ENCODE results near the gene NEK8. TPM values are rescaled to one million over a fixed set of nuclear protein-coding genes. Genes with fewer than 3 reads are reported as not detected.

The NEK8 gene
- polyA plus RNA-seq, 3 donors, result 2.7 to 9.6 (median 3.1) TPM

DNA sequence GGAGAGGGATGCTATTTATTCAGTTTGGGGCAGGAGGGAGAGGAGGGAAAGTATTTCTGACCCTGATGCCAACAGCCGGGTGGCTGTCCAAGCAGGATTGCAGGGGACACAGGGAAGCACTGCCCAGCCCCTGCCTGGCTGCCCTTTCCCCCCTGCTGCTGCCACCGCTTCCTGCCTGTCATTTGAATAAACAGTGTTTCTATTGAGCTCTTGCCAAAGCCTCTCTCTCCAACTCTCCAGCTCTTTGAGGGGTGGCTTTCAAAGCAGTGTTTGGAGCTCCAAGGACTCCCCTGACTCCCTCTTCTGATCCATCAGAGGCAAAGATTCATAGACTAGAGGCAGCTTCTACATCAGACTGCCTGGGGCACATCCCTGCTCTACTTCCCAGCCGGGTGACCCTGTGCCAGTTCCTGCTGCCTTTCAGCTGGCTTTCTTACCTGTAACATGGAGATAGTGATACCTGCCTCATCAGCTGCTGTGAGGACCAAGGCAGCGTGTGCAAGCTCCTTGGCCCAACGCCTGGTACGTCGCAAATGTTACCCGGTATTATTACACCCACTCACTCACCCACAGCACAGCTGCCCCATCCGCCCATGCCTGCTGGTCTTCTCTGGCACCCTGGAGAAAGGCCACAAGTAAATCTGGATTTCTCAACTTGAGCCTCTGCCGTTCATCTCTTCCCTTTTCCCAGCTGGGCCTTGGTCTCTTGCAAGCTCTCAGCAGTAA, 26.4 kb upstream of the NEK8 start:
- intact Hi-C loops (cut with micrococcal nuclease), result no loop called here
- no peak overlapping the region for H3K4me3 Mint-ChIP-seq
- DNase-seq, result no peak
- no peak overlapping the region for H3K9ac ChIP-seq (ENCODE audit: insufficient read depth, low read length, poor library complexity, severe bottlenecking)
- H3K36me3 ChIP-seq (replicated peaks in 1 of 2; ENCODE audit: control insufficient read depth in 1 of 2, insufficient read depth in 2 of 2, low read length in 2 of 2), result peaks cover 73 to 86% of the 10 kb centered on the region in 2 donors
- H3K9me3 ChIP-seq (replicated peaks in 1 of 2; ENCODE audit: control insufficient read depth in 1 of 2, insufficient read depth in 1 of 2, low read length in 2 of 2), result no peaks in the 10 kb centered on the region
- peaks cover 1% of the 10 kb centered on the region for H3K4me1 Mint-ChIP-seq
- no peak overlapping the region for H2AFZ ChIP-seq (ENCODE audit: insufficient read depth, low read depth, low read length, poor library complexity, severe bottlenecking)
- peaks cover 19% of the 10 kb centered on the region for H4K20me1 ChIP-seq (ENCODE audit: insufficient read depth, low read length)
- TF ChIP-seq, protein P1, sequence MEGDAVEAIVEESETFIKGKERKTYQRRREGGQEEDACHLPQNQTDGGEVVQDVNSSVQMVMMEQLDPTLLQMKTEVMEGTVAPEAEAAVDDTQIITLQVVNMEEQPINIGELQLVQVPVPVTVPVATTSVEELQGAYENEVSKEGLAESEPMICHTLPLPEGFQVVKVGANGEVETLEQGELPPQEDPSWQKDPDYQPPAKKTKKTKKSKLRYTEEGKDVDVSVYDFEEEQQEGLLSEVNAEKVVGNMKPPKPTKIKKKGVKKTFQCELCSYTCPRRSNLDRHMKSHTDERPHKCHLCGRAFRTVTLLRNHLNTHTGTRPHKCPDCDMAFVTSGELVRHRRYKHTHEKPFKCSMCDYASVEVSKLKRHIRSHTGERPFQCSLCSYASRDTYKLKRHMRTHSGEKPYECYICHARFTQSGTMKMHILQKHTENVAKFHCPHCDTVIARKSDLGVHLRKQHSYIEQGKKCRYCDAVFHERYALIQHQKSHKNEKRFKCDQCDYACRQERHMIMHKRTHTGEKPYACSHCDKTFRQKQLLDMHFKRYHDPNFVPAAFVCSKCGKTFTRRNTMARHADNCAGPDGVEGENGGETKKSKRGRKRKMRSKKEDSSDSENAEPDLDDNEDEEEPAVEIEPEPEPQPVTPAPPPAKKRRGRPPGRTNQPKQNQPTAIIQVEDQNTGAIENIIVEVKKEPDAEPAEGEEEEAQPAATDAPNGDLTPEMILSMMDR (IDR thresholded peaks at IDR 0.05), result no peak
- WGBS (ENCODE audit: insufficient coverage), result 90% methylated on average over 9 of the region's 10 CpGs
- no peaks in the 10 kb centered on the region for H3K9me3 Mint-ChIP-seq
- H3K4me1 ChIP-seq (ENCODE audit: control insufficient read depth in 1 of 2, insufficient read depth in 2 of 2, low read length in 2 of 2), result no peaks in the 10 kb centered on the region
- peaks cover 81 to 84% of the 10 kb centered on the region in 2 donors for H3K36me3 Mint-ChIP-seq
- H3K27ac ChIP-seq (ENCODE audit: low read depth in 1 of 2, low read length in 2 of 2), result no peak overlapping the region
- no peak overlapping the region for H3K4me3 ChIP-seq (replicated peaks in 1 of 3; ENCODE audit: low read depth in 2 of 3, low read length in 3 of 3)
- H3K27ac Mint-ChIP-seq, result peak overlapping the region in 2 of 7 donors; percentile 6 to 35
- H3K27me3 ChIP-seq (ENCODE audit: control insufficient read depth in 2 of 2, insufficient read depth in 2 of 2, low read length in 2 of 2), result no peaks in the 10 kb centered on the region
- H3K4me2 ChIP-seq (replicated peaks; ENCODE audit: extremely low read depth, low read length, poor library complexity, severe bottlenecking), result no peak overlapping the region
- H3K79me2 ChIP-seq (ENCODE audit: insufficient read depth, low read length), result no peaks in the 10 kb centered on the region
- H3K27me3 Mint-ChIP-seq (ENCODE audit: low read depth in 3 of 3), result peaks cover 0 to 2% (median 2%) of the 10 kb centered on the region in 3 donors

DNA sequence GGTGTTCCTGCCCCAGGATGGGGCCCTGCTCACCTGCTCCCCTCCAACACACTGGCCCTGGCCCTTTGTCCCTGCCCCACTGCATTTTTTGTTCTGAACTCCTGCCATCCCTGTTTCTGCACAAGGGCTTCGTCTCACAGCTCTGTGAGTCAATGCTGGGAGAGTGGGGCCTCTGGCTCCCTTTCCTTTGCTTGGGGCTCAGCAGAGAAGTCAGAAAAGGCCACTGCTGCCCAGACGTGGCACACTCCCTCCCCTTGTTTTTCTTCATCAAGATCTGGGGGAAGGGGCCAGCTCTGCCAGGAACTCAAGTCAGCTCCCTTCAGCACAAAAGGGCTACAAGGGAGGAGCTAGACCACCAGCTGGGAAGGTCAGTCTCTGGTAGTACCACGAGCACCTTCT, 25.8 kb upstream of the NEK8 start:
- H3K27me3 ChIP-seq (ENCODE audit: control insufficient read depth in 2 of 2, insufficient read depth in 2 of 2, low read length in 2 of 2), result no peaks in the 10 kb centered on the region
- H3K36me3 Mint-ChIP-seq, result peaks cover 78% of the 10 kb centered on the region in 2 donors
- TF ChIP-seq, protein P1 (IDR thresholded peaks at IDR 0.05), result no peak
- no peaks in the 10 kb centered on the region for H3K9me3 ChIP-seq (replicated peaks in 1 of 2; ENCODE audit: control insufficient read depth in 1 of 2, insufficient read depth in 1 of 2, low read length in 2 of 2)
- peaks cover 19% of the 10 kb centered on the region for H4K20me1 ChIP-seq (ENCODE audit: insufficient read depth, low read length)
- no peak overlapping the region for H3K4me3 ChIP-seq (replicated peaks in 1 of 3; ENCODE audit: low read depth in 2 of 3, low read length in 3 of 3)
- intact Hi-C loops (cut with micrococcal nuclease), result no loop called here
- DNase-seq, result no peak
- no peak overlapping the region for H2AFZ ChIP-seq (ENCODE audit: insufficient read depth, low read depth, low read length, poor library complexity, severe bottlenecking)
- no peak overlapping the region for H3K4me2 ChIP-seq (replicated peaks; ENCODE audit: extremely low read depth, low read length, poor library complexity, severe bottlenecking)
- no peaks in the 10 kb centered on the region for H3K79me2 ChIP-seq (ENCODE audit: insufficient read depth, low read length)
- H3K4me1 Mint-ChIP-seq, result peaks cover 2% of the 10 kb centered on the region
- H3K36me3 ChIP-seq (replicated peaks in 1 of 2; ENCODE audit: control insufficient read depth in 1 of 2, insufficient read depth in 2 of 2, low read length in 2 of 2), result peaks cover 68 to 80% of the 10 kb centered on the region in 2 donors
- no peaks in the 10 kb centered on the region for H3K9me3 Mint-ChIP-seq
- peak overlapping the region in 2 of 7 donors; percentile 10 to 55 for H3K27ac Mint-ChIP-seq
- no peaks in the 10 kb centered on the region for H3K4me1 ChIP-seq (ENCODE audit: control insufficient read depth in 1 of 2, insufficient read depth in 2 of 2, low read length in 2 of 2)
- H3K4me3 Mint-ChIP-seq, result no peak overlapping the region
- peaks cover 0 to 2% (median 2%) of the 10 kb centered on the region in 3 donors for H3K27me3 Mint-ChIP-seq (ENCODE audit: low read depth in 3 of 3)
- no peak overlapping the region for H3K9ac ChIP-seq (ENCODE audit: insufficient read depth, low read length, poor library complexity, severe bottlenecking)
- H3K27ac ChIP-seq (ENCODE audit: low read depth in 1 of 2, low read length in 2 of 2), result no peak overlapping the region
- WGBS (ENCODE audit: insufficient coverage), result 100% methylated on average over 1 of the region's 3 CpGs
